ENCODE measurements around the gene ZNF761. TPM values are rescaled to one million over a fixed set of nuclear protein-coding genes. Genes with fewer than 3 reads are reported as not detected.
A peak's percentile ranks its signal among the peaks of the same experiment; 100 is the strongest.
"Not testable (repeated sequence)": the region's sequence is repeated elsewhere in the genome, so short reads cannot be mapped to it uniquely, and the experiment has no call there.

Gene ZNF761
- total RNA-seq, 1 experiment from 2014 or later = 32.7 TPM

DNA sequence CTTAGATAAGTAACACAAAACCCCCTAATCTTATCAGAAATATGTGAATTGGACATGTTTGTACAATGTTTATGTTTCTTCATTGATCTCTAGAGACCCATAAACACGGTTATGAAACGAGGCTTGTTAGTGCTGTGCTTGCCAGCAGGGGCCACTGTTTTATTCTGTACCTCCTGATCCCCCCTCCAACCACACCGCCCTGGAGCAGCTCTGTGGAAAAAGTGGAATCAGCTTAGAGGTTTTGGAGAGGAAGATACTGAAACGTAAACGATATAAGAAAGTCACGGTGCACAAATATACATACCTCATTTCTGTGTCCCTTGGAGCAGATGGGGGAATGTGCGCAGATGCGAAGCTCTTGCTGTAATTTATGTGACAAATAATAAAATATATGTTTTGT lies 8.1 kb upstream of the ZNF761 start:
- TF ChIP-seq, protein P1, sequence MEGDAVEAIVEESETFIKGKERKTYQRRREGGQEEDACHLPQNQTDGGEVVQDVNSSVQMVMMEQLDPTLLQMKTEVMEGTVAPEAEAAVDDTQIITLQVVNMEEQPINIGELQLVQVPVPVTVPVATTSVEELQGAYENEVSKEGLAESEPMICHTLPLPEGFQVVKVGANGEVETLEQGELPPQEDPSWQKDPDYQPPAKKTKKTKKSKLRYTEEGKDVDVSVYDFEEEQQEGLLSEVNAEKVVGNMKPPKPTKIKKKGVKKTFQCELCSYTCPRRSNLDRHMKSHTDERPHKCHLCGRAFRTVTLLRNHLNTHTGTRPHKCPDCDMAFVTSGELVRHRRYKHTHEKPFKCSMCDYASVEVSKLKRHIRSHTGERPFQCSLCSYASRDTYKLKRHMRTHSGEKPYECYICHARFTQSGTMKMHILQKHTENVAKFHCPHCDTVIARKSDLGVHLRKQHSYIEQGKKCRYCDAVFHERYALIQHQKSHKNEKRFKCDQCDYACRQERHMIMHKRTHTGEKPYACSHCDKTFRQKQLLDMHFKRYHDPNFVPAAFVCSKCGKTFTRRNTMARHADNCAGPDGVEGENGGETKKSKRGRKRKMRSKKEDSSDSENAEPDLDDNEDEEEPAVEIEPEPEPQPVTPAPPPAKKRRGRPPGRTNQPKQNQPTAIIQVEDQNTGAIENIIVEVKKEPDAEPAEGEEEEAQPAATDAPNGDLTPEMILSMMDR (conservative IDR thresholded peaks at IDR 0.05) = peak; percentile 53
- not testable (repeated sequence) for H4K5ac ChIP-seq (ENCODE audit: insufficient read length, low read depth, low read length); H3K79me2 ChIP-seq (ENCODE audit: insufficient read depth, low read length)

More for the DNA sequence above, 8.1 kb upstream of the ZNF761 start:
- DNase-seq; H3K18ac ChIP-seq (ENCODE audit: insufficient read length, low read depth, low read length); H2BK12ac ChIP-seq (ENCODE audit: insufficient read length, low read depth, low read length); H3K27me3 ChIP-seq (ENCODE audit: insufficient read depth, low read length); H2AFZ ChIP-seq (ENCODE audit: low read length); H3K79me1 ChIP-seq (ENCODE audit: insufficient read depth, low read depth, low read length, poor library complexity, severe bottlenecking); H3K27ac Mint-ChIP-seq; H3K9me3 Mint-ChIP-seq; H2BK5ac ChIP-seq (ENCODE audit: insufficient read length, low read length); H2AK5ac ChIP-seq (ENCODE audit: insufficient read length, low read length); H3K27me3 Mint-ChIP-seq (ENCODE audit: low read depth); H3K27ac ChIP-seq (ENCODE audit: insufficient read length, low read depth, low read length); H3T11ph ChIP-seq (ENCODE audit: low read length); H2BK20ac ChIP-seq (ENCODE audit: low read depth, low read length, poor library complexity, severe bottlenecking); H4K91ac ChIP-seq (ENCODE audit: insufficient read length, low read depth, low read length); H3K14ac ChIP-seq (ENCODE audit: insufficient read depth, low read length); H3K9me3 ChIP-seq (ENCODE audit: control insufficient read depth, low read depth, low read length); H3K4me1 ChIP-seq (ENCODE audit: insufficient read depth, low read length); H3K9ac ChIP-seq (ENCODE audit: extremely low read depth, insufficient read length, low read length); H3K56ac ChIP-seq (ENCODE audit: insufficient read length, low read depth, low read length); H4K8ac ChIP-seq (replicated peaks; ENCODE audit: insufficient read length, low read depth, low read length); H3K4ac ChIP-seq (ENCODE audit: low read depth, low read length); H3K4me3 Mint-ChIP-seq; H4K20me1 ChIP-seq (ENCODE audit: control insufficient read depth, insufficient read depth, insufficient read length); H2BK15ac ChIP-seq (ENCODE audit: low read depth, low read length); H3K23ac ChIP-seq (ENCODE audit: insufficient read length, low read depth, low read length); H3K36me3 Mint-ChIP-seq (ENCODE audit: insufficient read depth in 1 of 3, low read depth in 3 of 3); H2BK120ac ChIP-seq (ENCODE audit: low read depth, low read length, poor library complexity, severe bottlenecking); H3K23me2 ChIP-seq (ENCODE audit: insufficient read length, low read depth, low read length, poor library complexity, severe bottlenecking): not testable (repeated sequence)
- peak overlapping the region; percentile 43 for H3K4me2 ChIP-seq (ENCODE audit: insufficient read depth, insufficient read length, low read length)
- WGBS (ENCODE audit: extremely low coverage, insufficient read length, low lambda C conversion rate) = no CpG with 5 or more reads among the region's 8 CpGs
- peaks cover 14 to 23% of the 10 kb centered on the region in 2 experiments for H3K4me1 Mint-ChIP-seq

Measured in H9 (cell line).